ENCODE data around the gene SERINC4. TPM values are rescaled to one million over a fixed set of nuclear protein-coding genes. Genes with fewer than 3 reads are reported as not detected.
A peak's percentile ranks its signal among the peaks of the same experiment; 100 is the strongest.

Gene SERINC4
- total RNA-seq, 6 experiments from 2014 or later: 0.22 to 0.26 TPM; not detected in 4

- TF ChIP-seq POLR2A (IDR thresholded peaks at IDR 0.05): no peak
- TF ChIP-seq, protein P1, sequence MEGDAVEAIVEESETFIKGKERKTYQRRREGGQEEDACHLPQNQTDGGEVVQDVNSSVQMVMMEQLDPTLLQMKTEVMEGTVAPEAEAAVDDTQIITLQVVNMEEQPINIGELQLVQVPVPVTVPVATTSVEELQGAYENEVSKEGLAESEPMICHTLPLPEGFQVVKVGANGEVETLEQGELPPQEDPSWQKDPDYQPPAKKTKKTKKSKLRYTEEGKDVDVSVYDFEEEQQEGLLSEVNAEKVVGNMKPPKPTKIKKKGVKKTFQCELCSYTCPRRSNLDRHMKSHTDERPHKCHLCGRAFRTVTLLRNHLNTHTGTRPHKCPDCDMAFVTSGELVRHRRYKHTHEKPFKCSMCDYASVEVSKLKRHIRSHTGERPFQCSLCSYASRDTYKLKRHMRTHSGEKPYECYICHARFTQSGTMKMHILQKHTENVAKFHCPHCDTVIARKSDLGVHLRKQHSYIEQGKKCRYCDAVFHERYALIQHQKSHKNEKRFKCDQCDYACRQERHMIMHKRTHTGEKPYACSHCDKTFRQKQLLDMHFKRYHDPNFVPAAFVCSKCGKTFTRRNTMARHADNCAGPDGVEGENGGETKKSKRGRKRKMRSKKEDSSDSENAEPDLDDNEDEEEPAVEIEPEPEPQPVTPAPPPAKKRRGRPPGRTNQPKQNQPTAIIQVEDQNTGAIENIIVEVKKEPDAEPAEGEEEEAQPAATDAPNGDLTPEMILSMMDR (IDR thresholded peaks at IDR 0.05): no peak
- no peak for ATAC-seq
- Histone ChIP-seq H3K4me3 (no peak overlapping the region), H3K27me3 (no peaks in the 10 kb centered on the region), H3K4me1 (peaks cover 0 to 21% (median 8%) of the 10 kb centered on the region in 4 donors), H3K27ac (peak overlapping the region in 2 of 3 donors; percentile 14 to 22), H3K9me3 (no peaks in the 10 kb centered on the region), H3K36me3 (peaks cover 0 to 30% (median 19%) of the 10 kb centered on the region in 4 donors)
- no peak for DNase-seq
- intact Hi-C loops (cut with DNase I): no loop called here
- WGBS (ENCODE audit: insufficient coverage, low coverage, low lambda C conversion rate, missing lambda C conversion rate): 74% methylated on average over 2 of the region's 2 CpGs
Observed at GRCh38 chr15:43795197-43795596, 4.8 kb downstream of the SERINC4 start.

DNA sequence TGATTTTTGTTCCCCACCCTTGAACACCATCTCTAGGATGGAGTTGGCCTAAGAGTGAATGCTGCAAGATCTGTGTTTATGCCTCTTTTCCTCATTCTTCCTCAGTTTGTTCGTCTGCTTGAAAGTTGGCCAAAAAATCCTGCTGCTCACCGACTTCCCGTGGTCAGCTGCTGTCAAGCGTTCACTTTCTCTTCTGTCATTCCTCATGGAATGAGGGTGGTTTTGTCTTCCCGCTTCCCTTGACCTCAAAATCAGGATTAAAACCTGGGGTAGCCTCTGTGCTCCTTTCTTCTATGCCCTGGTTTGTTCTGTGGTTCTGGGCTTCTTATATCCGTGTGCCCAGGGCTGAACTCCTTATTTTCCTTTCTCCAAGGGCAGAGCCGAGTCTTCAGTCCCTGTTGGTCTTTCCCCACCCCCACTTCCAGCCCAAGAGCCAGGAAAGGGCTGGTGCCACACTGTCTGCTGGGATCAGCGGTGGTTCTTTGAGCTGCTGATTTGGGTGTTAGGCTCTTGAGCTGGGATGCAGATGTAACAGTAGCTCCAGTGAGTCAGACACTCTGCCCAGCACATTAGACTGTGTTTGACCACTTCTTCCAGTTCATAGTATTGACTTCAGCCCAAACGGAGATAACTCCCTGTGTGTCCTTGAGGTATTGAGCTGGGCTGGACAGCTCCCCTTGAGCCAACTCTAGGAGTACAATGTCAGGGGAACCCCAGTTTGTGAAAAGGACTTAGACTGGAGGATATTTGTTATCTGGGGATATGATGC is 5.6 kb downstream of the SERINC4 start:
- DNase-seq (no peak), ATAC-seq (no peak)
- Histone ChIP-seq H3K4me1 (peaks cover 0 to 21% (median 8%) of the 10 kb centered on the region in 4 donors), H3K9me3 (no peaks in the 10 kb centered on the region), H3K4me3 (peak overlapping the region in 1 of 3 donors; percentile 93), H3K27ac (peak overlapping the region in 2 of 3 donors; percentile 14 to 99), H3K36me3 (peaks cover 0 to 30% (median 19%) of the 10 kb centered on the region in 4 donors), H3K27me3 (no peaks in the 10 kb centered on the region)
- intact Hi-C loops (cut with DNase I): no loop called here
- WGBS (ENCODE audit: insufficient coverage, low coverage, low lambda C conversion rate, missing lambda C conversion rate): 70% methylated on average over 5 of the region's 9 CpGs
- TF ChIP-seq, protein P1 (IDR thresholded peaks at IDR 0.05): no peak
- no peak for TF ChIP-seq POLR2A (IDR thresholded peaks at IDR 0.05)

- H3K36me3 ChIP-seq: peaks cover 0 to 30% (median 19%) of the 10 kb centered on the region in 4 donors
- intact Hi-C loops (cut with DNase I): no loop called here
- ATAC-seq (no peak), DNase-seq (no peak)
- H3K4me1 ChIP-seq: peaks cover 0 to 21% (median 8%) of the 10 kb centered on the region in 4 donors
- TF ChIP-seq, protein P1 (IDR thresholded peaks at IDR 0.05): no peak
- no peak for TF ChIP-seq POLR2A (IDR thresholded peaks at IDR 0.05)
- 75% methylated on average over 9 of the region's 10 CpGs for WGBS (ENCODE audit: insufficient coverage, low coverage, low lambda C conversion rate, missing lambda C conversion rate)
- no peaks in the 10 kb centered on the region for H3K9me3 ChIP-seq
- no peaks in the 10 kb centered on the region for H3K27me3 ChIP-seq
- H3K27ac ChIP-seq: peak overlapping the region; percentile 98 to 99 (median 99)
- H3K4me3 ChIP-seq: peak overlapping the region; percentile 90 to 94 (median 93)
Observed at GRCh38 chr15:43793647-43794046, 6.4 kb downstream of the SERINC4 start.

GRCh38 chr15:43792761-43793476 is 7.1 kb downstream of the SERINC4 start:
- peak overlapping the region; percentile 90 to 94 (median 93) for H3K4me3 ChIP-seq
- under 1% methylated on average over 29 of the region's 33 CpGs for WGBS (ENCODE audit: insufficient coverage, low coverage, low lambda C conversion rate, missing lambda C conversion rate)
- peak overlapping the region; percentile 98 to 99 (median 99) for H3K27ac ChIP-seq
- intact Hi-C loops (cut with DNase I): no loop called here
- ATAC-seq: peak; percentile 2 to 32 (median 8)
- H3K36me3 ChIP-seq: peaks cover 0 to 30% (median 16%) of the 10 kb centered on the region in 4 donors
- H3K27me3 ChIP-seq: no peaks in the 10 kb centered on the region
- TF ChIP-seq, protein P1 (IDR thresholded peaks at IDR 0.05): peak in 1 of 4 donors; percentile 7
- peak; percentile 55 for TF ChIP-seq POLR2A (IDR thresholded peaks at IDR 0.05)
- no peaks in the 10 kb centered on the region for H3K9me3 ChIP-seq
- H3K4me1 ChIP-seq: peaks cover 0 to 21% (median 8%) of the 10 kb centered on the region in 4 donors
- peak in 2 of 3 donors; percentile 58 to 60 for DNase-seq

All from right lobe of liver (tissue), 6 donors.